ENCODE measurements around the gene EXOC3L4. TPM values are rescaled to one million over a fixed set of nuclear protein-coding genes. Genes with fewer than 3 reads are reported as not detected.

Gene EXOC3L4
- total RNA-seq, 1 experiment from 2014 or later, result not detected

- no peak for TF ChIP-seq TCF7L2 (IDR thresholded peaks at IDR 0.05; ENCODE audit: borderline replicate concordance, extremely low read depth, insufficient read depth, insufficient read length)
- no peak for TF ChIP-seq POLR2AphosphoS5 (IDR thresholded peaks at IDR 0.05; ENCODE audit: low read depth, low read length)
Observed at GRCh38 chr14:103141117-103141796, 46.7 kb downstream of the EXOC3L4 start (continued).

DNA sequence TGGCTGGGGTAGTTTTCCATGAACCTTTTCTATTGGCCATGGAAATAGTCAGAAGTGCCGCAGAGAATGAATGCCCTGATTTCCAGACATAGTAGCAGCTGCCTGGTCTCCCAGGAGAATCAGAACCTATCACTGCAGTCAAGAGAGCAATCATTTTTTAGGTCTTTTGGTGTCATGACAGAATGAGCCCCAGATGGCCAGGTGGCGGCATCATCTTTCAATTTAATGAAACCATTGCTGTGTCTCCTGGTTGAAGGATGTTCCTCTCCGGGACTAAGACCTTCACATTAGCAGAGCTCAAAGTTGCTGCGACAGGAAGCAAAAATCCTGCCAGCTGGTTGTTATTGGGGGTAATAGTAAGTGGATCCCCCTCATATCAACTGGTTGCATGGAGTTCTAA lies 47.5 kb downstream of the EXOC3L4 start:
- Histone ChIP-seq H3K4me3 (replicated peaks in 1 of 2; ENCODE audit: low read depth in 1 of 2, low read length in 2 of 2) (no peak overlapping the region), H3K27me3 (ENCODE audit: insufficient read depth, low read length) (no peaks in the 10 kb centered on the region), H3K79me2 (ENCODE audit: insufficient read depth, low read length) (no peaks in the 10 kb centered on the region), H3K9ac (ENCODE audit: low read length) (no peak overlapping the region), H3K4me1 (ENCODE audit: control insufficient read depth in 1 of 2, insufficient read depth in 2 of 2, low read length in 2 of 2) (peaks cover 12 to 31% of the 10 kb centered on the region in 2 experiments), H3K36me3 (ENCODE audit: control insufficient read depth in 1 of 2, insufficient read depth in 2 of 2, low read length in 2 of 2) (no peaks in the 10 kb centered on the region), H3K27ac (ENCODE audit: low read depth, low read length) (no peak overlapping the region), H2AFZ (ENCODE audit: low read depth, low read length, poor library complexity, severe bottlenecking) (no peak overlapping the region), H3K4me2 (ENCODE audit: low read length) (no peak overlapping the region), H3K9me3 (ENCODE audit: control insufficient read depth in 1 of 2, insufficient read depth in 1 of 2, low read depth in 1 of 2, low read length in 2 of 2) (no peaks in the 10 kb centered on the region), H4K20me1 (ENCODE audit: insufficient read depth) (no peaks in the 10 kb centered on the region), H3K9me2 (ENCODE audit: insufficient read depth) (no peaks in the 10 kb centered on the region)
- ATAC-seq, result no peak
- POLR2A ChIA-PET, result no interaction called here
- RAD21 ChIA-PET (ENCODE audit: low non-redundant PET in 1 of 2, low total read pairs in 2 of 2, uncharacterized antibody in 2 of 2, unreplicated experiment in 2 of 2), result interaction anchor here (1.1 to 2.4 kb wide), 2 partner anchors 37 kb away, joined by 3 to 18 read pairs; no protein-coding TSS in a partner anchor
- CTCF ChIA-PET, result interaction anchor here (2.7 kb wide), 1 partner anchor 37 kb away, joined by 17 read pairs; no protein-coding TSS in a partner anchor
- TF ChIP-seq, protein P1, sequence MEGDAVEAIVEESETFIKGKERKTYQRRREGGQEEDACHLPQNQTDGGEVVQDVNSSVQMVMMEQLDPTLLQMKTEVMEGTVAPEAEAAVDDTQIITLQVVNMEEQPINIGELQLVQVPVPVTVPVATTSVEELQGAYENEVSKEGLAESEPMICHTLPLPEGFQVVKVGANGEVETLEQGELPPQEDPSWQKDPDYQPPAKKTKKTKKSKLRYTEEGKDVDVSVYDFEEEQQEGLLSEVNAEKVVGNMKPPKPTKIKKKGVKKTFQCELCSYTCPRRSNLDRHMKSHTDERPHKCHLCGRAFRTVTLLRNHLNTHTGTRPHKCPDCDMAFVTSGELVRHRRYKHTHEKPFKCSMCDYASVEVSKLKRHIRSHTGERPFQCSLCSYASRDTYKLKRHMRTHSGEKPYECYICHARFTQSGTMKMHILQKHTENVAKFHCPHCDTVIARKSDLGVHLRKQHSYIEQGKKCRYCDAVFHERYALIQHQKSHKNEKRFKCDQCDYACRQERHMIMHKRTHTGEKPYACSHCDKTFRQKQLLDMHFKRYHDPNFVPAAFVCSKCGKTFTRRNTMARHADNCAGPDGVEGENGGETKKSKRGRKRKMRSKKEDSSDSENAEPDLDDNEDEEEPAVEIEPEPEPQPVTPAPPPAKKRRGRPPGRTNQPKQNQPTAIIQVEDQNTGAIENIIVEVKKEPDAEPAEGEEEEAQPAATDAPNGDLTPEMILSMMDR (IDR thresholded peaks at IDR 0.05 in 2 of 3, conservative IDR thresholded peaks at IDR 0.05 in 1 of 3; ENCODE audit: borderline replicate concordance in 1 of 3, insufficient read depth in 1 of 3, low read depth in 2 of 3, low read length in 2 of 3), result no peak
- TF ChIP-seq EZH2phosphoT487 (IDR thresholded peaks at IDR 0.05; ENCODE audit: borderline replicate concordance), result no peak
- no peak for TF ChIP-seq REST (IDR thresholded peaks at IDR 0.05; ENCODE audit: low read depth)
- DNase-seq (ENCODE audit: low read depth, low spot score), result no peak
- intact Hi-C loops (cut with micrococcal nuclease), result no loop called here
- no TSS peak for BruUV-seq (replicated peaks)

Measured in HCT116 (cell line).